ENCODE measurements around the gene TMEM52. TPM values are rescaled to one million over a fixed set of nuclear protein-coding genes. Genes with fewer than 3 reads are reported as not detected.

Gene TMEM52
- total RNA-seq, 1 donor from 2014 or later: 1.4 TPM

GRCh38 chr1:1957533-1957961, 38.5 kb upstream of the TMEM52 start:
- Histone ChIP-seq H3K4me1 (ENCODE audit: insufficient read depth, low read length) (peaks cover 3% of the 10 kb centered on the region), H3K9ac (ENCODE audit: low read length) (no peak overlapping the region), H2AFZ (ENCODE audit: low read depth, low read length) (no peak overlapping the region), H3K79me2 (ENCODE audit: insufficient read depth, low read length) (no peaks in the 10 kb centered on the region), H3K27me3 (ENCODE audit: insufficient read depth, low read length) (peaks cover 5% of the 10 kb centered on the region), H3K27ac (ENCODE audit: low read depth, low read length) (no peak overlapping the region), H4K20me1 (ENCODE audit: insufficient read depth, low read length) (no peaks in the 10 kb centered on the region), H3K9me3 (ENCODE audit: insufficient read depth, low read depth, low read length) (no peaks in the 10 kb centered on the region), H3K4me3 (ENCODE audit: insufficient read depth, low read depth, low read length) (no peak overlapping the region), H3K4me2 (ENCODE audit: low read length) (no peak overlapping the region), H3K36me3 (ENCODE audit: insufficient read depth, low read length) (no peaks in the 10 kb centered on the region)
- peaks cover 2% of the 10 kb centered on the region for H3K9me3 Mint-ChIP-seq (ENCODE audit: unreplicated experiment)
- H3K4me3 Mint-ChIP-seq (ENCODE audit: unreplicated experiment): no peak overlapping the region
- H3K4me1 Mint-ChIP-seq (ENCODE audit: low read depth, unreplicated experiment): peaks cover 12% of the 10 kb centered on the region
- no peak for TF ChIP-seq CTCF (IDR thresholded peaks at IDR 0.05; ENCODE audit: insufficient read depth, low read depth, low read length)
- TF ChIP-seq EZH2 (IDR thresholded peaks at IDR 0.05; ENCODE audit: insufficient read depth, low read length): no peak
- FAIRE-seq: no peak
- H3K27ac Mint-ChIP-seq (ENCODE audit: unreplicated experiment): no peak overlapping the region
- no peak for DNase-seq (ENCODE audit: low read depth)
- H3K36me3 Mint-ChIP-seq (ENCODE audit: low read depth, unreplicated experiment): no peaks in the 10 kb centered on the region
- peaks cover 15% of the 10 kb centered on the region for H3K27me3 Mint-ChIP-seq (ENCODE audit: low read depth, unreplicated experiment)

GRCh38 chr1:1956586-1957532, 37.8 kb upstream of the TMEM52 start:
- peaks cover 5% of the 10 kb centered on the region for H3K27me3 ChIP-seq (ENCODE audit: insufficient read depth, low read length)
- H3K27me3 Mint-ChIP-seq (ENCODE audit: low read depth, unreplicated experiment): peaks cover 15% of the 10 kb centered on the region
- no peak overlapping the region for H3K4me2 ChIP-seq (ENCODE audit: low read length)
- H3K27ac ChIP-seq (ENCODE audit: low read depth, low read length): no peak overlapping the region
- no peak overlapping the region for H2AFZ ChIP-seq (ENCODE audit: low read depth, low read length)
- no peaks in the 10 kb centered on the region for H3K9me3 ChIP-seq (ENCODE audit: insufficient read depth, low read depth, low read length)
- no peaks in the 10 kb centered on the region for H3K36me3 Mint-ChIP-seq (ENCODE audit: low read depth, unreplicated experiment)
- H3K9me3 Mint-ChIP-seq (ENCODE audit: unreplicated experiment): peaks cover 2% of the 10 kb centered on the region
- no peak for DNase-seq (ENCODE audit: low read depth)
- FAIRE-seq: no peak
- H3K79me2 ChIP-seq (ENCODE audit: insufficient read depth, low read length): no peaks in the 10 kb centered on the region
- TF ChIP-seq CTCF (IDR thresholded peaks at IDR 0.05; ENCODE audit: insufficient read depth, low read depth, low read length) (no peak), EZH2 (IDR thresholded peaks at IDR 0.05; ENCODE audit: insufficient read depth, low read length) (no peak)
- no peak overlapping the region for H3K4me3 Mint-ChIP-seq (ENCODE audit: unreplicated experiment)
- no peaks in the 10 kb centered on the region for H4K20me1 ChIP-seq (ENCODE audit: insufficient read depth, low read length)
- no peak overlapping the region for H3K4me3 ChIP-seq (ENCODE audit: insufficient read depth, low read depth, low read length)
- H3K4me1 ChIP-seq (ENCODE audit: insufficient read depth, low read length): peaks cover 3% of the 10 kb centered on the region
- H3K9ac ChIP-seq (ENCODE audit: low read length): no peak overlapping the region
- no peak overlapping the region for H3K27ac Mint-ChIP-seq (ENCODE audit: unreplicated experiment)
- no peaks in the 10 kb centered on the region for H3K36me3 ChIP-seq (ENCODE audit: insufficient read depth, low read length)
- peaks cover 11% of the 10 kb centered on the region for H3K4me1 Mint-ChIP-seq (ENCODE audit: low read depth, unreplicated experiment)

GRCh38 chr1:1956101-1956500, 37.0 kb upstream of the TMEM52 start:
- Histone ChIP-seq H3K36me3 (ENCODE audit: insufficient read depth, low read length) (no peaks in the 10 kb centered on the region), H3K9me3 (ENCODE audit: insufficient read depth, low read depth, low read length) (no peaks in the 10 kb centered on the region), H3K4me2 (ENCODE audit: low read length) (no peak overlapping the region), H3K4me3 (ENCODE audit: insufficient read depth, low read depth, low read length) (no peak overlapping the region), H3K9ac (ENCODE audit: low read length) (no peak overlapping the region), H4K20me1 (ENCODE audit: insufficient read depth, low read length) (no peaks in the 10 kb centered on the region), H3K79me2 (ENCODE audit: insufficient read depth, low read length) (no peaks in the 10 kb centered on the region), H3K27ac (ENCODE audit: low read depth, low read length) (no peak overlapping the region), H3K4me1 (ENCODE audit: insufficient read depth, low read length) (peaks cover 3% of the 10 kb centered on the region), H3K27me3 (ENCODE audit: insufficient read depth, low read length) (peaks cover 5% of the 10 kb centered on the region), H2AFZ (ENCODE audit: low read depth, low read length) (no peak overlapping the region)
- Mint-ChIP-seq H3K9me3 (ENCODE audit: unreplicated experiment) (peaks cover 2% of the 10 kb centered on the region), H3K4me3 (ENCODE audit: unreplicated experiment) (no peak overlapping the region), H3K27ac (ENCODE audit: unreplicated experiment) (no peak overlapping the region), H3K36me3 (ENCODE audit: low read depth, unreplicated experiment) (no peaks in the 10 kb centered on the region), H3K4me1 (ENCODE audit: low read depth, unreplicated experiment) (peaks cover 6% of the 10 kb centered on the region), H3K27me3 (ENCODE audit: low read depth, unreplicated experiment) (peaks cover 15% of the 10 kb centered on the region)
- no peak for DNase-seq (ENCODE audit: low read depth)
- FAIRE-seq: no peak
- no peak for TF ChIP-seq EZH2 (IDR thresholded peaks at IDR 0.05; ENCODE audit: insufficient read depth, low read length)
- no peak for TF ChIP-seq CTCF (IDR thresholded peaks at IDR 0.05; ENCODE audit: insufficient read depth, low read depth, low read length)
